Testis (tissue), 2 donors: ENCODE measurements around the gene OPA3.
A peak's percentile ranks its signal among the peaks of the same experiment; 100 is the strongest.

Experiments
- CTCF ChIP-seq, 3 experiments: fragments of 450-650 bp in 2 of 3; fragments of 200-600 bp in 1 of 3; sonication (generic) in 1 of 3; IDR thresholded peaks; one replicate each; pipeline ENCODE4 v1.5.1; 2016 to 2019; ENCODE audit warnings: antibody characterized with exemption in 3 of 3, mild to moderate bottlenecking in 2 of 3, moderate library complexity in 1 of 3
- POLR2A ChIP-seq: fragments of 450-650 bp; IDR thresholded peaks from one replicate; pipeline ENCODE4 v1.6.1; 2017; ENCODE audit warnings: antibody characterized with exemption, mild to moderate bottlenecking, moderate library complexity

DNA sequence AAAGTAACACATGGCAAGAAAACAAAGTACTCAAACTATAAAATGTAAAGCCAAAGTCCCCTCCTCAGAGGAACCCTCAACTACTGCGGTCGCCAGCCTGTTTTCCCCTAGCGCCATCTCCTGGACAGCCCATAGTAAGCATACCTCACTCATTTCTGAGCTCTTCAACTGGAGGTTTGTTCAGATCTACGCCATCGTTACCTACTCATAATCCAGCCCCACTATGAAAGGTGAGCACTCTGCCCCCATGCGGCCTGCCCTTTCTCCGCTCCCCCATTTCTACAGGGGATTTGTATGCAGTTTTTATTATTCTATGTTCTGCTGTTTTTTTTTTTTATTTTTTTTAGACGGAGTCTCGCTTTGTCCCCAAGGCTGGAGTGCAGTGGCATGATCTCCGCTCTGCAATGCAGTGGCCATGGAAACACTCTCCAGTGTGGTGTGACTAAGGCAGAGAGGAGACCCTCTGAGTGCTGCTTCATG is 26.2 kb downstream of the OPA3 start:
- TF ChIP-seq POLR2A, result no peak
- TF ChIP-seq CTCF (IDR thresholded peaks at IDR 0.05), result peak in 1 of 3 experiments; percentile 50
